Endothelial cell of umbilical vein (primary cell): ENCODE data around the gene VKORC1. TPM values are rescaled to one million over a fixed set of nuclear protein-coding genes. Genes with fewer than 3 reads are reported as not detected.

Experiments used
- BruUV-seq: library from RNA; stranded (reverse); fragments of 400-500 nt; replicated peaks from 2 replicates; lab custom pipeline; 2021; lab: Mats Ljungman, UMichigan
- CTCF ChIA-PET: fragments of 300-600, 350-600 bp; sonication (Branson Sonifier 250); formaldehyde crosslinking; loops from one replicate; lab custom pipeline; 2021; ENCODE audit warnings: antibody characterized with exemption, inconsistent platforms; lab: Charles Lee
- POLR2A ChIA-PET: fragments of 300-600, 350-600 bp; sonication (Branson Sonifier 250); formaldehyde crosslinking; loops from one replicate; lab custom pipeline; 2021; ENCODE audit warnings: antibody characterized with exemption, inconsistent platforms; lab: Charles Lee
- DNase-seq: peaks from one replicate; pipeline ENCODE4 v3.0.0-alpha.2; 2011; ENCODE audit warnings: low read depth, low spot score
- FAIRE-seq: peaks from 2 replicates; lab custom pipeline; 2011; peaks lifted over from hg19 to GRCh38; lab: Jason Lieb, UNC
- H2AFZ ChIP-seq: 2 replicates; pipeline ENCODE4 v1.6.0; 2012; ENCODE audit warnings: low read depth, low read length, control low read depth, inconsistent platforms
- H3K27ac ChIP-seq: 2 replicates; pipeline ENCODE4 v1.5.1; 2011; ENCODE audit warnings: low read depth, mild to moderate bottlenecking, control low read depth, low read length, moderate library complexity; ENCODE audit not compliant: insufficient read depth
- H3K27me3 ChIP-seq, 2 experiments: 2 replicates each; pipeline versions ENCODE4 v1.6.0 to v1.6.1; 2011; ENCODE audit warnings: low read length in 2 of 2, mixed read lengths in 1 of 2; ENCODE audit not compliant: control insufficient read depth in 2 of 2, insufficient read depth in 2 of 2
- H3K36me3 ChIP-seq, 2 experiments: 2 replicates in 1 of 2; 3 replicates in 1 of 2; pipeline ENCODE4 v1.5.1; 2011; ENCODE audit warnings: low read length in 2 of 2, mild to moderate bottlenecking in 1 of 2, moderate library complexity in 1 of 2; ENCODE audit not compliant: control insufficient read depth in 2 of 2, insufficient read depth in 2 of 2; ENCODE audit errors: extremely low read depth in 1 of 2
- H3K4me1 ChIP-seq: 3 replicates; pipeline ENCODE4 v1.5.1; 2011; ENCODE audit warnings: mild to moderate bottlenecking, low read length; ENCODE audit not compliant: control insufficient read depth, insufficient read depth; ENCODE audit errors: extremely low read depth
- H3K4me2 ChIP-seq: 2 replicates; pipeline ENCODE4 v1.6.1; 2011; ENCODE audit warnings: low read length, control low read depth, mixed read lengths; ENCODE audit not compliant: insufficient read depth
- H3K4me3 ChIP-seq, 3 experiments: fragments of 200-600 bp in 1 of 3; sonication (generic), shearing (Covaris generic) in 1 of 3; replicated peaks in 1 of 3; 2 replicates each; pipeline ENCODE4 v1.5.1; 2011 to 2016; ENCODE audit warnings: control low read depth in 3 of 3, low read length in 3 of 3, mild to moderate bottlenecking in 2 of 3, inconsistent platforms in 1 of 3, low read depth in 1 of 3, moderate library complexity in 1 of 3; ENCODE audit not compliant: insufficient read depth in 1 of 3
- H3K79me2 ChIP-seq: 2 replicates; pipeline ENCODE4 v1.6.0; 2012; ENCODE audit warnings: low read length, inconsistent platforms; ENCODE audit not compliant: control insufficient read depth, insufficient read depth
- H3K9ac ChIP-seq: replicated peaks from 2 replicates; pipeline ENCODE3; 2011; ENCODE audit warnings: low read length, control low read depth; ENCODE audit not compliant: insufficient read depth; ENCODE audit errors: extremely low read depth
- H3K9me1 ChIP-seq: replicated peaks from 3 replicates; pipeline ENCODE4 v1.6.0; 2011; ENCODE audit warnings: mild to moderate bottlenecking, low read length; ENCODE audit not compliant: control insufficient read depth, insufficient read depth; ENCODE audit errors: extremely low read depth
- H3K9me3 ChIP-seq: replicated peaks from 2 replicates; pipeline ENCODE4 v1.5.1; 2012; ENCODE audit warnings: low read length, inconsistent platforms; ENCODE audit not compliant: control insufficient read depth, insufficient read depth
- H4K20me1 ChIP-seq: replicated peaks from 2 replicates; pipeline ENCODE3; 2011; ENCODE audit warnings: mild to moderate bottlenecking, low read length; ENCODE audit not compliant: control insufficient read depth, insufficient read depth; ENCODE audit errors: extremely low read depth
- CTCF ChIP-seq, 2 donors: IDR thresholded peaks; 1 replicate in 1 of 2; 2 replicates in 1 of 2; pipeline ENCODE4 v1.5.1; 2011; ENCODE audit warnings: low read length in 2 of 2, mild to moderate bottlenecking in 2 of 2, moderate library complexity in 2 of 2, control low read depth in 1 of 2, inconsistent platforms in 1 of 2, low read depth in 1 of 2; ENCODE audit not compliant: insufficient read depth in 1 of 2; ENCODE audit errors: extremely low read depth in 1 of 2
- EZH2 ChIP-seq: IDR thresholded peaks from 2 replicates; pipeline ENCODE4 v1.6.1; 2012; ENCODE audit warnings: borderline replicate concordance, low read depth, mild to moderate bottlenecking, moderate library complexity, low read length, inconsistent platforms; ENCODE audit not compliant: severe bottlenecking
- FOS ChIP-seq: IDR thresholded peaks from 2 replicates; pipeline ENCODE4 v1.6.1; 2011; ENCODE audit warnings: mild to moderate bottlenecking, low read length, moderate library complexity, borderline replicate concordance; ENCODE audit not compliant: insufficient read depth
- GATA2 ChIP-seq: IDR thresholded peaks from 2 replicates; pipeline ENCODE4 v1.7.0; 2011; ENCODE audit warnings: low read depth, mild to moderate bottlenecking, moderate library complexity, mixed read lengths, low read length; ENCODE audit not compliant: insufficient read length, insufficient read depth
- JUN ChIP-seq: IDR thresholded peaks from 2 replicates; pipeline ENCODE4 v1.6.1; 2011; ENCODE audit warnings: borderline replicate concordance, low read depth; ENCODE audit not compliant: insufficient read length, insufficient read depth
- MYC ChIP-seq: IDR thresholded peaks from one replicate; pipeline ENCODE4 v1.6.1; 2011; ENCODE audit warnings: mild to moderate bottlenecking, low read depth, low read length
- POLR2A ChIP-seq: IDR thresholded peaks from 2 replicates; pipeline ENCODE4 v1.6.1; 2012; ENCODE audit warnings: low read depth, mild to moderate bottlenecking, control low read depth, low read length
- POLR2AphosphoS5 ChIP-seq: IDR thresholded peaks from 2 replicates; pipeline ENCODE4 v1.6.1; 2012; ENCODE audit warnings: low read depth, mild to moderate bottlenecking, control low read depth, low read length, moderate library complexity; ENCODE audit not compliant: insufficient read depth
- dilution Hi-C: fragments of 300-500 bp; cut with MboI; formaldehyde crosslinking; loops from one replicate; pipeline ENCODE4 v1.15.0; 2019; ENCODE audit warnings: low sequenced_read_pairs; ENCODE audit not compliant: extremely low pct_ligation_motif_present
- intact Hi-C: fragments of 100-400 bp; cut with micrococcal nuclease; formaldehyde crosslinking; loops from one replicate; pipeline ENCODE4 v1.10.0; 2022
- polyA plus RNA-seq, 4 experiments: library from polyadenylated mRNA; depleted of rRNA in 3 of 4; stranded (reverse) in 3 of 4; unstranded in 1 of 4; fragments of >200 nt; gene quantifications; 2 replicates each; pipeline versions ENCODE4 v1.2.1 to v1.2.3, GENCODE V29; 2011 to 2012; ENCODE audit warnings: missing spikeins in 1 of 4
- total RNA-seq: library from RNA; stranded (reverse); gene quantifications from 2 replicates; pipeline ENCODE4 v1.2.3, GENCODE V29; 2021
- TF ChIP-seq, protein P1 (sequence below): IDR thresholded peaks from 2 replicates; pipeline ENCODE4 v1.6.1; 2011; ENCODE audit not compliant: insufficient read depth, insufficient read length

Gene VKORC1
- total and polyA plus RNA-seq, 2 donors (not counting 3 experiments of a cell fraction or from before 2014, with no cell fraction given) = 93.5 to 586 TPM

GRCh38 chr16:31081428-31082351 lies 12.9 kb downstream of the VKORC1 start:
- no peak overlapping the region for H3K9ac ChIP-seq
- peaks cover 8% of the 10 kb centered on the region for H3K79me2 ChIP-seq
- H3K36me3 ChIP-seq = peaks cover 3 to 39% of the 10 kb centered on the region in 2 experiments
- no peaks in the 10 kb centered on the region for H3K9me1 ChIP-seq
- FAIRE-seq (no peak), DNase-seq (no peak)
- no peak for TF ChIP-seq CTCF (IDR thresholded peaks at IDR 0.05; ENCODE audit: extremely low read depth in 1 of 2, insufficient read depth in 1 of 2, low read depth in 1 of 2, low read length in 2 of 2)
- no peak for TF ChIP-seq FOS
- no peak for TF ChIP-seq EZH2
- no peak for TF ChIP-seq MYC
- TF ChIP-seq POLR2AphosphoS5 = no peak
- no peak for TF ChIP-seq JUN
- TF ChIP-seq POLR2A = no peak
- no peak for TF ChIP-seq GATA2
- TF ChIP-seq, protein P1, sequence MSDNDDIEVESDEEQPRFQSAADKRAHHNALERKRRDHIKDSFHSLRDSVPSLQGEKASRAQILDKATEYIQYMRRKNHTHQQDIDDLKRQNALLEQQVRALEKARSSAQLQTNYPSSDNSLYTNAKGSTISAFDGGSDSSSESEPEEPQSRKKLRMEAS = no peak
- H3K4me2 ChIP-seq = no peak overlapping the region
- H3K4me1 ChIP-seq = no peaks in the 10 kb centered on the region
- H4K20me1 ChIP-seq = no peaks in the 10 kb centered on the region
- no peaks in the 10 kb centered on the region for H3K9me3 ChIP-seq
- no peak overlapping the region for H3K4me3 ChIP-seq
- no peak overlapping the region for H3K27ac ChIP-seq
- no TSS peak for BruUV-seq
- POLR2A ChIA-PET = no interaction called here
- no peaks in the 10 kb centered on the region for H3K27me3 ChIP-seq
- H2AFZ ChIP-seq = no peak overlapping the region
- intact Hi-C loops = no loop called here
- dilution Hi-C loops = no loop called here
- CTCF ChIA-PET = no interaction called here
